Measurements from ENCODE around the gene COL5A1. TPM values are rescaled to one million over a fixed set of nuclear protein-coding genes. Genes with fewer than 3 reads are reported as not detected.

The COL5A1 gene
- total RNA-seq, 4 donors from 2014 or later = 1.6 to 2.8 (median 2.3) TPM

GRCh38 chr9:134795446-134795845 is 153.8 kb downstream of the COL5A1 start:
- TF ChIP-seq POLR2A (IDR thresholded peaks at IDR 0.05) (no peak), CTCF (IDR thresholded peaks at IDR 0.05 in 4 of 5, conservative IDR thresholded peaks at IDR 0.05 in 1 of 5) (no peak)
- Histone ChIP-seq H3K4me1 (no peaks in the 10 kb centered on the region), H3K36me3 (no peaks in the 10 kb centered on the region), H3K9me3 (no peaks in the 10 kb centered on the region), H3K27me3 (no peaks in the 10 kb centered on the region), H3K27ac (no peak overlapping the region), H3K4me3 (no peak overlapping the region)
- in situ Hi-C loops (cut with MboI; ENCODE audit: low sequenced_read_pairs in 4 of 4) (no loop called here), intact Hi-C loops (cut with DNase I; ENCODE audit: low total_unique reads) (no loop called here)
- DNase-seq (no peak), ATAC-seq (no peak)

GRCh38 chr9:134796882-134797281 is 155.3 kb downstream of the COL5A1 start:
- Histone ChIP-seq H3K4me3 (no peak overlapping the region), H3K36me3 (no peaks in the 10 kb centered on the region), H3K27ac (no peak overlapping the region), H3K4me1 (no peaks in the 10 kb centered on the region), H3K27me3 (no peaks in the 10 kb centered on the region), H3K9me3 (no peaks in the 10 kb centered on the region)
- intact Hi-C loops (cut with DNase I; ENCODE audit: low total_unique reads) = no loop called here
- ATAC-seq = no peak
- no peak for DNase-seq
- in situ Hi-C loops (cut with MboI; ENCODE audit: low sequenced_read_pairs in 4 of 4) = no loop called here
- no peak for TF ChIP-seq POLR2A (IDR thresholded peaks at IDR 0.05)

GRCh38 chr9:134800791-134801339 is 159.3 kb downstream of the COL5A1 start:
- Histone ChIP-seq H3K4me3 (no peak overlapping the region), H3K27ac (no peak overlapping the region), H3K9me3 (no peaks in the 10 kb centered on the region), H3K36me3 (no peaks in the 10 kb centered on the region), H3K4me1 (no peaks in the 10 kb centered on the region), H3K27me3 (no peaks in the 10 kb centered on the region)
- intact Hi-C loops (cut with DNase I; ENCODE audit: low total_unique reads) = loop anchor here (10.0 kb wide), 1 partner anchor 94 kb away; no protein-coding TSS in a partner anchor
- in situ Hi-C loops (cut with MboI; ENCODE audit: low sequenced_read_pairs in 4 of 4) = no loop called here
- DNase-seq (peak; percentile 13 to 43), ATAC-seq (peak; percentile 64 to 80)
- TF ChIP-seq POLR2A (IDR thresholded peaks at IDR 0.05) = no peak
- TF ChIP-seq CTCF (IDR thresholded peaks at IDR 0.05 in 4 of 5, conservative IDR thresholded peaks at IDR 0.05 in 1 of 5) = no peak

- no peaks in the 10 kb centered on the region for H3K36me3 ChIP-seq
- ATAC-seq (no peak), DNase-seq (no peak)
- H3K4me3 ChIP-seq = no peak overlapping the region
- no peak overlapping the region for H3K27ac ChIP-seq
- H3K27me3 ChIP-seq = no peaks in the 10 kb centered on the region
- no peaks in the 10 kb centered on the region for H3K9me3 ChIP-seq
- in situ Hi-C loops (cut with MboI; ENCODE audit: low sequenced_read_pairs in 4 of 4) (no loop called here), intact Hi-C loops (cut with DNase I; ENCODE audit: low total_unique reads) (loop anchor here (10.0 kb wide), 1 partner anchor 92 kb away; no protein-coding TSS in a partner anchor)
- peaks cover 3% of the 10 kb centered on the region in 2 donors for H3K4me1 ChIP-seq
- TF ChIP-seq POLR2A (IDR thresholded peaks at IDR 0.05) (no peak), CTCF (IDR thresholded peaks at IDR 0.05 in 4 of 5, conservative IDR thresholded peaks at IDR 0.05 in 1 of 5) (no peak)
Observed at GRCh38 chr9:134802216-134802795, 160.7 kb downstream of the COL5A1 start.

GRCh38 chr9:134804871-134805270 is 163.3 kb downstream of the COL5A1 start:
- H3K9me3 ChIP-seq = no peaks in the 10 kb centered on the region
- no peak for DNase-seq
- intact Hi-C loops (cut with DNase I; ENCODE audit: low total_unique reads) = loop anchor here (10.0 kb wide), 1 partner anchor 90 kb away; no protein-coding TSS in a partner anchor
- ATAC-seq = no peak
- TF ChIP-seq CTCF (IDR thresholded peaks at IDR 0.05 in 4 of 5, conservative IDR thresholded peaks at IDR 0.05 in 1 of 5) (no peak), POLR2A (IDR thresholded peaks at IDR 0.05) (no peak)
- H3K27me3 ChIP-seq = no peaks in the 10 kb centered on the region
- H3K27ac ChIP-seq = no peak overlapping the region
- in situ Hi-C loops (cut with MboI; ENCODE audit: low sequenced_read_pairs in 4 of 4) = no loop called here
- H3K4me1 ChIP-seq = peaks cover 9 to 13% of the 10 kb centered on the region in 2 donors
- H3K4me3 ChIP-seq = no peak overlapping the region
- H3K36me3 ChIP-seq = no peaks in the 10 kb centered on the region
